ENCODE results near the gene KCNH2. TPM values are rescaled to one million over a fixed set of nuclear protein-coding genes. Genes with fewer than 3 reads are reported as not detected.

KCNH2 gene
- total RNA-seq, 1 experiment from 2014 or later = 0.58 TPM

DNA sequence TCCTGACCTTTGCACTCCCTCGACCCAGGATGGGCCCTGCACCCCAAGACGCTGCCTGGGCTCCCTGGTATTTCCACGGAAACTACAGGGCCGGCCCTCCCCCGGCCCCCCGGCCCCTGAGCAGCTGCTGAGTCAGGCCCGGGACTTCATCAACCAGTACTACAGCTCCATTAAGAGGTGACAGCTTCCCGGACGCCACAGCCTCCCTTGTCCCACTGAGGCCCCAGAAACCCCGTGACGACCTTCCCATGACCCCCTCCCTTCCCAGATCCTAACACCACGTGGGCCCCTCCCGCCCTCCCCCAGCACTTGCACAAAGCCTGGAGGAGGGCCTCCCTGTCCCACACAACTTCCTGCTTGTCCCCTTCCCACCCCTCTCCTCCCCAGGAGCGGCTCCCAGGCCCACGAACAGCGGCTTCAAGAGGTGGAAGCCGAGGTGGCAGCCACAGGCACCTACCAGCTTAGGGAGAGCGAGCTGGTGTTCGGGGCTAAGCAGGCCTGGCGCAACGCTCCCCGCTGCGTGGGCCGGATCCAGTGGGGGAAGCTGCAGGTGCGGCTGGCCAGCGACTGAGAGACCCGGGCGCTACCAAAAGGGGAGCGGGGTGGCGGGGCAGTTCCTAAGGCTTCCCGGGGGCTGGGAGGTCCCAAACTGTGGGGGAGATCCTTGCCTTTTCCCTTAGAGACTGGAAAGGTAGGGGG, 18.4 kb upstream of the KCNH2 start:
- DNase-seq (ENCODE audit: low spot score) = no peak

- DNase-seq (ENCODE audit: low spot score) = no peak
Observed at GRCh38 chr7:150994838-150995510, 16.9 kb upstream of the KCNH2 start.

- DNase-seq (ENCODE audit: low spot score) = no peak
Observed at GRCh38 chr7:150994141-150994837, 16.2 kb upstream of the KCNH2 start.

DNA sequence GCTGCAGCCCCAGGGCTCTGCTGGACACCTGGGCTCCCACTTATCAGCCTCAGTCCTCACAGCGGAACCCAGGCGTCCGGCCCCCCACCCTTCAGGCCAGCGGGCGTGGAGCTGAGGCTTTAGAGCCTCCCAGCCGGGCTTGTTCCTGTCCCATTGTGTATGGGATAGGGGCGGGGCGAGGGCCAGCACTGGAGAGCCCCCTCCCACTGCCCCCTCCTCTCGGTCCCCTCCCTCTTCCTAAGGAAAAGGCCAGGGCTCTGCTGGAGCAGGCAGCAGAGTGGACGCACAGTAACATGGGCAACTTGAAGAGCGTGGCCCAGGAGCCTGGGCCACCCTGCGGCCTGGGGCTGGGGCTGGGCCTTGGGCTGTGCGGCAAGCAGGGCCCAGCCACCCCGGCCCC, 15.4 kb upstream of the KCNH2 start:
- DNase-seq (ENCODE audit: low spot score) = no peak

DNA sequence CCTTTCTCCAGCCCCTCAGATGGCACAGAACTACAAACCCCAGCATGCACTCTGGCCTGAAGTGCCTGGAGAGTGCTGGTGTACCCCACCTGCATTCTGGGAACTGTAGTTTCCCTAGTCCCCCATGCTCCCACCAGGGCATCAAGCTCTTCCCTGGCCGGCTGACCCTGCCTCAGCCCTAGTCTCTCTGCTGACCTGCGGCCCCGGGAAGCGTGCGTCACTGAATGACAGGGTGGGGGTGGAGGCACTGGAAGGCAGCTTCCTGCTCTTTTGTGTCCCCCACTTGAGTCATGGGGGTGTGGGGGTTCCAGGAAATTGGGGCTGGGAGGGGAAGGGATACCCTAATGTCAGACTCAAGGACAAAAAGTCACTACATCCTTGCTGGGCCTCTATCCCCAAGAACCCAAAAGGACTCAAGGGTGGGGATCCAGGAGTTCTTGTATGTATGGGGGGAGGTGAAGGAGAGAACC, 14.7 kb upstream of the KCNH2 start:
- DNase-seq (ENCODE audit: low spot score) = no peak

- no peak for DNase-seq (ENCODE audit: low spot score)
Observed at GRCh38 chr7:150992051-150992640, 14.0 kb upstream of the KCNH2 start.

DNA sequence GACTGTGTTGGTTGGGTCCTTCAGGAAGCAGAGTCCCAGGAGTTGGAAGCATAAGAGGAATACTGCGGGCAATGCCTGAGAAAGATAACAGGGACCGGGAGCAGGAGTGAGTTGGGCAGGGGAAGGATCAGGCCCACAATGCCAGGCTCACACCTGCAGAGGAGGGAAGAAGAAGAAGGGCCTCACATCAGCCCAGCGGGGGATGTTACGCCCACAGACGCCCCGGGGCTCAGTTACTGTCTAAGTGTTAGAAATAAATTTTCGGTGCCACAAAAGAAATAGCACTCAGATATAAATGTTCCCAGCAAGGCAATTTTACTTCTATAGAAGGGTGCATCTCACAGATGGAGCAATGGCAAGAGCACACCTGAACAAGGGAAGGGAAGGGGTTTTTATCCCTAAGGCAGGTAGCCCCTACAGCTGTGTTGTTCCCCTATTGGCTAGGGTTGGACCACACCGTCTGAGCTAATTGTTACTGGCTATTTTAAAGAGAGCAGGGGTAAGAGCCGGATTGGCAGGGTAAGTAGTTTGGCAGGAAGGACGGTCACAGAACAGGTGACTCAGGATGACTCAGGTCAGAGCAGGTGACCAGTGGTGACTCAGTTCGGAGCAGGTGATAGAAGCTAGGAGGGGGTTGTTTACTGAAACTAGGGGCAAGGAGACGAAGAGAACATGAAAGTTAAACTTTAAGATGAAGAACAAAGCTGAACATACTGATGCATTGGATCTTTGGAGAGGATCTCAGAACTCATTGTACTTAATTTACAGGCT, 12.5 kb upstream of the KCNH2 start, which contains the start of gene NOS3:
Gene NOS3, plus strand, starts transcription at position 602 of the 771 bp plus-strand sequence. CDS start 2,787 bp downstream, outside the sequence.
- no peak for DNase-seq (ENCODE audit: low spot score)

DNA sequence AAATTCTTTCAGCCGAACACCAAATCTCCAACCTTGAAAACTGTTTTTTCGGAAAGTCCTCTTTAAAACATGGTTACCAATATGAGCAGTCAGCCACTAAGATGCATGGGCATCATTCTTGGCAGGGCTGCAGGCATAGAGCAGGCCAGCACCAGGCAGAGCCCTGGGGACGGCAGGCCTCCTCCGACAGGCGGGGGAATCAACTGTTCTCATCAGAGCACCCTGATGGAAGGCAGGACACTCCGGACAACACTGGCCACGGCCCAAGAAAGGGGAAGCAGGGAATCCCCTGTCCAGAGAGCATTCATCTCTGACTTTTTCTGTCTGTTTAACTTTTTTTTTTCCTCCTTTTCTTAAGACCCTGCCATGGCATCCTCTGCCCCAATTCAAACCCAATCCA, 11.3 kb upstream of the KCNH2 start:
- DNase-seq (ENCODE audit: low spot score) = no peak

DNA sequence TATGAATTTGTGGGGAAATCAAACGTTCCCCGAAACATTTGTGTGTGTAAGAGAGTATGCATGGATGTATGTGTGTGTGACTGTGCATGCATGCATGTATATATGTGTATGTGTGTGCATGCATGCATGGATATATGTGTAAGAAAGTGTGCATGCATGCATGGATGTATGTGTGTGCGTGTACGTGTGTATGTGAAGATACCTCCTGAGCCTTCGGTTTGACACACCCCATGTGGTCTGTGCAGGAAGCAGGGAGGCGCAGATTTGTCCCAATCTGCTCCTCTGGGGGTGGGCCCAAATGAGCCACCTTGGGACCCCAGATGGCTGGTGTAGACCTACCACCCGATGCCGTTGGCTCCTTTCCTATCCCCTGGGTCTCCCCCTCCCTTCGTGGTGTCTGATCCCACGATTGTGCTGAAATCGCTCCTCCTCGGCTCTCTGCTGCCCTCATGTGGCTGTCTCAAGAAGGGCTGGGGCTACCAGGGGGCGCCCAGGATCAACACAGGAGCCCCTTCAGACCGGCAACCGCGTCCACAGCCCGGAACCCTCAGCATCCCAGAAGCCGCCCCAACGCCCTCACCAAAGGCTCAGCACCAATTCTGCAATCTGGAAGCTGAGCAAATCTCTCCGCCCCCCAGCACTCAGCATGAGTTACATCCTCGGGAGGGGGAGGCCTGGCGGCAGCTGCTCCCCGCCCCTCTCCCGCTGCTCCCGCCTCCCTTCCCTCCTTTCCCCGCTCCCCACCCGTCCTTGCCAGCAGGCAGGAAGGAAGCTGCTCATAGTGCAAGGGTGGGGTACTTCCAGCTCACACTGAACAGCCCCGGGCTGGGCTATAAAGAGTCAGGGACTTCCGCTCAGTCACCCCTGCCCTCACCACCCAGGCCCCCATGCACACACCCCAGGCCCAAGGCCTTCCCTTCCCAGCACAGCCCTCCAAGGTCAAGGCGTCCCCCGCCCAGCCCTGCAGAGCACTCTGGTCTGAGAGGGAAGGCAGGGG, 10.4 kb upstream of the KCNH2 start:
- DNase-seq (ENCODE audit: low spot score) = no peak

DNA sequence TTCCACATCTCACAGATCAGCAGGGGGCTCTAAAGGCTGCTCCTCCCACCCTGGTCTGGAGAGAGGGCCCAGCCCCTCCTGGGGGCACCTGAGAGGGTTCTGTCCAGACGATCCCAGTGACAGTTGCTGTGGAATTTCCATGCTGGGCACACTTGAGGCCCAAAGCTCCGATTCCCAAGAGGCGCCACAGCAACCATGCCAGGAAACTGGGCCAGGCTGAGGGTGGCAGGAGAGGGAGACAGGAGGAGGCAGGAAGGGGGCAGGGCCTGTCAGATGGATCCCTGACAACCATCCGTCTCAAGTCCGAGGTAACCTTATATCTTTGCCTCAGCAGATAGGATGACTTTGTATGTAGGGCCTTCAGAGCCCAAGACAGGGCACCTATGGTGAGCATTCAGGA, 8.4 kb upstream of the KCNH2 start:
- DNase-seq (ENCODE audit: low spot score) = no peak

DNA sequence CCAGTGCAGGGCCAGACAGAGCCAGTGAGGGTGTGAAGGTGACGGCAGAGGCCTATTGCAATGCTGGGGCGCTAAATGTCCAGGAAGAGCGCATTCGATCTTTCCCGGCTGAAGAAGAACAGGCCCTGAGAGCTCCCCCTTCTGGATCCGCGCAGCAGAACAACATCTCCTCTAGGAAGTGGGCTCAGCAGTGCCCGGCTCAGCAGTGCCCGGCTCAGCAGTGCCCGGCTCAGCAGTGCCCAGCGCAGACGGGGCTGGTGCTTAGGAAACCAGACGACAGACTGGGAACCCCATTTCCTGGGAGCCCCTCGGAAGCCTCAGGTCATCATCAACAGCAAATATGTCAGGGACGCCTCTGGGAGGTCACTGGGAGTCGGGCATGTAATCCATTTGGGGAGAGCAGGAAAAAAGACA, 8.0 kb upstream of the KCNH2 start:
- DNase-seq (ENCODE audit: low spot score) = no peak

GRCh38 chr7:150983893-150984368, 5.8 kb upstream of the KCNH2 start:
- DNase-seq (ENCODE audit: low spot score) = no peak

DNA sequence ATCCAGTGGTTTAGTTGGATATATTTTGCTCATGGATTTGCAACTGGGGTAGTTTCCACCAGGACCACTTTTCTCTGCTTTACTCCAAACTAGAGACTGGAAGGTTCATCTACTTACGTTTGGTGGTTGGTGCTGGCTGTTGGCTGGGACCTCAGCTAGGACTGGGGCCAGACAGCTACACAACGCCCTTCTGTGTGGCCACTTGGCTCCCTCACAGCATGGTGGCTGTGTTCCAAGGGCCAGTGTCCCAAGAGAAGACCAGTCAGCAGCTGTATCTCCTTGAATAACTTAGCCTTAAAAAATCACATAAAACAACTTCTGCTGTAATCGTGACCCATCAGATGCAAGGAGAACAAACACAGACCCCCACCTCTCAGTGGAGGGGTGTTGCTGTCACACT, 4.2 kb upstream of the KCNH2 start:
- DNase-seq (ENCODE audit: low spot score) = no peak

DNA sequence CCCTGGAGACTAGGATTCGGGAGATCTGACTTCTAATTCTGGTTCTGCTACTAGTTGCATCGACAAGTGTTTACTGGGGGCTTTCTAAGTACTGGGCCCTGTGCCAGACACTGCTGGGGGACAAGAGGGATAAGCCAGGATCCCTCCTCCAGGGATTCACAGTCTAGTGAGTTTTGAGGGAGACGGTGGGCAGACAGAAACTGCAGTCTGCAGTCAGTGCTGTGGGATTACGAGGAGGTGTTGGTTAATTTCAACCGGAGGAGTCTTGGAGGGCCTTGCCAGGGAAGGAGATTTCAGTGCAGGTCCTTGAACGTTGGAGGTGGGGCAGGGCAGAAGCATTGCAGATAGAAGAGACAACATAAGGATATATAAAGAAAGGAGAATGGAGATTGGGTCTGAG, 3.5 kb upstream of the KCNH2 start:
- no peak for DNase-seq (ENCODE audit: low spot score)

DNA sequence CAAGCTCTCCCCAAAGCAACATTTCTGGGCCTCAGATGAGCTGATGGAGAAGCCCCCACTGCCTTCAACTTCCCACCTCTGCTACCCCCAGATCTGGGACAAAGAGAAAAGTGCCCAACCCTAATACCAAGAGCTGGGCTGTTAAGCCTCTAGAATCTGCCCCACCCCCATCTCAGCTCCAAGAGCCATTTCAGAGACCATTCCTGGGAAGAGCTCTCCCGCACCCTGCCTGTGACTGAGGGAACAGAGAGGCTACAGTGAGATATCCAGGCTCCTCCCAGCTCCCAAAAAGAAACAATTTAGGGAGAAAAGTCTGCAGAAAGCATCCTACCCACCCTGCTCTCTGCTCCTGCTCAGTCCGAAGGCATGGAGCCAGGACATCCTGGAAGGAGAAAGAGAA, 2.5 kb upstream of the KCNH2 start:
- DNase-seq (ENCODE audit: low spot score) = no peak

DNA sequence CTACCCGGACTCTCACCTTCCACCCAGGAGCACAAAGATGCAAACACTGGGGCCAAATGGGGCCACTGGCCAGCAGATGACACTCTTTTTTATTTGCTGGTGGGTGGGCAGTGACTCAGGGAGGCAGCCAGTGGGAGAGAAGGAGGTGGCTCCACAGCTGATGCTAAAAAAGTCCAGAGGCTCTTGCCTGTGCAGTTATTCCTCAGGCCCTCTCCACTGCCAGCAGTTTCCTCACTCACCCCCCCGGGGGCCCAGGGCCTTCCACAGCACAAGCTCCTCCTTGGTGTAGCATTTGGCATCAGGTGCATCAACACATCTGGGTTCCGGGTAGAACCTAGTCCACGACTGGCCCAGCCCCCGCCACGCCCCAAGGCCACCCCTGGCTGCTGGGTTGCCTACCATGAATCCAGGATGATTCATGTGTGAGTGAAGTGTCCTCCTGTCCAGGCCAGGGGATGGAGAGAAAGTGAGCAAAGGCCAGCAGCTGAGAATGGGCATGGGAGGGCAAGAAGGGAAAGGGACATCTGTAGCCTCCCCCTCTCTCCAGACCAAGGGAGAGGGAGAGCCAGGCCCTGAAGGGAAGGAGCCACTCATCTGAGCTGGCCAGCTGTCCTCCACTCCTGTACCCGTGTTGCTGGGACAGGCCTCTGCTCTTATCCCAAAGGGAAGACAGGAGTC, 1.7 kb upstream of the KCNH2 start:
- DNase-seq (ENCODE audit: low spot score) = no peak

- DNase-seq (ENCODE audit: low spot score) = no peak
Observed at GRCh38 chr7:150977382-150978125, 567 bp downstream of the KCNH2 start.

DNA sequence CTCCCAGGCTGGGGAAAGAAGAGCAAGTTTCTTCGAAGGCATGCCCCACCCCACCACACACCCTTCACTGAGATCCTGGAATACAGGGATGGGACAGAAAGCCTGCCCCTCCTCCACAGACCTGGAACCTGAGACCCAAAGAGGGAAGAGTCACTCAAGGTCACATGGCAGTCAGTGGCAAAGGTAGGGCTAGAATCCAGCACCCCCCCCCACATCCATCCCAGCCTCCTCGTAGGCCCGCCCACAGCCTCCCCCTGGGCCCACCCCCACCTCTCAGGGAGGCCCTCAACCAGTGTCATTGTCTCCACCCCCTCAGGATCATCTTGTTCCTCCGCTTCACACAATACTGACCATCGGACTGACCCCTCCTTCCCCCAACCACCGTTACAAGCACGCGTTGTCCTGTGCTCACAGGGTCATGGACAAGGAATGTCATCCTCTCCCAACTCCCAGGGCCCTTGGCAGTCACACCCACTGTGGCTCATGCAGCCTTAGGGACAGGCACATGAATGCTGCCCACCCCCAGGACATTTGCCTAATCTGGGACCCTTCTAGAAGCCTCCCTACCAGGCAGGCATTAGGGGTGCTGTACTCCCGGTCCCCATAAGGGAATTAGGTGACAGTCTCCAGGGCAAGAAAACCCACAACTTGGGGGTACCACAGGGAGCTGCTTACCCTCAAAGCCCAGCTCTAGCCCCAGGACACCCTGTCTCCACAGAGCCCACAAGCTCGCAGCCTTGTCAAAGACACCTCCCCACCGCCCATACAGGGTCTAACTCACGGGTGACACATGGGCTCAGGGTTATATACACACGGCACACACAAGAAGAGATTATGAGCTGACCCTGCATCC, 1.4 kb downstream of the KCNH2 start:
- DNase-seq (ENCODE audit: low spot score) = no peak

All from H4 (cell line).